GM18526 (cell line): Measurements from ENCODE around the gene FOXL1.

Experiments
- POLR2A ChIP-seq: IDR thresholded peaks from 3 replicates; pipeline ENCODE4 v1.6.1; 2011; ENCODE audit not compliant: insufficient read length; ENCODE audit errors: extremely low read depth

Gene FOXL1

GRCh38 chr16:86598607-86599565, 20.5 kb downstream of the FOXL1 start:
- no peak for TF ChIP-seq POLR2A

- no peak for TF ChIP-seq POLR2A
Measured at GRCh38 chr16:86601356-86601755, 23.0 kb downstream of the FOXL1 start.

- TF ChIP-seq POLR2A: no peak
Measured at GRCh38 chr16:86602521-86602920, 24.2 kb downstream of the FOXL1 start.

- TF ChIP-seq POLR2A: peak; percentile 18
Measured at GRCh38 chr16:86604436-86605193, 26.3 kb downstream of the FOXL1 start.

GRCh38 chr16:86605950-86606349, 27.6 kb downstream of the FOXL1 start:
- no peak for TF ChIP-seq POLR2A

- no peak for TF ChIP-seq POLR2A
Measured at GRCh38 chr16:86608301-86608747, 30.0 kb downstream of the FOXL1 start.

- TF ChIP-seq POLR2A: no peak
Measured at GRCh38 chr16:86609115-86609514, 30.8 kb downstream of the FOXL1 start.

- no peak for TF ChIP-seq POLR2A
Measured at GRCh38 chr16:86609661-86610060, 31.3 kb downstream of the FOXL1 start.

GRCh38 chr16:86610779-86611524, 32.6 kb downstream of the FOXL1 start:
- TF ChIP-seq POLR2A: no peak

- TF ChIP-seq POLR2A: no peak
Measured at GRCh38 chr16:86611525-86611855, 33.1 kb downstream of the FOXL1 start.

- no peak for TF ChIP-seq POLR2A
Measured at GRCh38 chr16:86611941-86612340, 33.6 kb downstream of the FOXL1 start.

- no peak for TF ChIP-seq POLR2A
Measured at GRCh38 chr16:86614699-86615098, 36.4 kb downstream of the FOXL1 start.

- TF ChIP-seq POLR2A: no peak
Measured at GRCh38 chr16:86616906-86617305, 38.6 kb downstream of the FOXL1 start.

GRCh38 chr16:86618431-86619238, 40.3 kb downstream of the FOXL1 start:
- TF ChIP-seq POLR2A: no peak
